ENCODE measurements around the gene OR10H2. TPM values are rescaled to one million over a fixed set of nuclear protein-coding genes. Genes with fewer than 3 reads are reported as not detected.

OR10H2 gene
- total and polyA plus RNA-seq, 2 experiments from 2014 or later = not detected

DNA sequence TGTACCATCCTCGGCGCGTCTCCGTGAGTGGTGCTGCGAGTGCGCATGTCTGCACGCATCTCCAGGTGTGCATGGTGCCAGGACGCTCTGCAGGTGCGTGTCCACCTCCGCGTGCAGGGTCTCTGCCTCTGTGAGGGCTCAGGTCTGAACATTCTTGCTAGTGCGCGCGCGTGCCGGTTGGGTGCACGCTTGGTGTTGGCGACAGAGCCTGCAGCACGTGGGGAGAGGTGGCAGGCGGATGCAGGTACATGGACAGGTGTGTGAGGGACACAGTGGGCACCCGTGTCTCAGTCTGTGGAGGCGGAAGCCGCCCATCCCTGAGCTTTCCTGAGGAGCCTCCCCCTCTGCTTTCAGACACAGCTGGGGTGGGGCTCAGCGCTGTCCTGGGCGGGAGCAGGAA is 4.9 kb upstream of the OR10H2 start:
- Histone ChIP-seq H3K9me2 (ENCODE audit: insufficient read depth) (no peaks in the 10 kb centered on the region), H4K20me1 (ENCODE audit: insufficient read depth) (no peaks in the 10 kb centered on the region), H3K4me3 (no peak overlapping the region), H3K4me1 (ENCODE audit: insufficient read depth) (no peaks in the 10 kb centered on the region), H3K4me2 (ENCODE audit: unreplicated experiment) (no peak overlapping the region), H3F3A (ENCODE audit: insufficient read depth) (no peaks in the 10 kb centered on the region), H2AFZ (no peak overlapping the region), H3K36me3 (ENCODE audit: low read depth) (no peaks in the 10 kb centered on the region), H3K9me3 (ENCODE audit: low read depth) (no peaks in the 10 kb centered on the region), H3K27me3 (replicated peaks; ENCODE audit: insufficient read depth) (no peaks in the 10 kb centered on the region), H3K9ac (no peak overlapping the region), H3K27ac (no peak overlapping the region), H3K79me2 (ENCODE audit: insufficient read depth) (no peaks in the 10 kb centered on the region)
- in situ Hi-C loops (cut with MboI) = no loop called here
- no peak for TF ChIP-seq EZH2phosphoT487 (IDR thresholded peaks at IDR 0.05; ENCODE audit: insufficient read depth, low read depth)
- TF ChIP-seq EZH2 (IDR thresholded peaks at IDR 0.05; ENCODE audit: insufficient read depth, poor library complexity, severe bottlenecking) = no peak
- no peak for DNase-seq
- 27 to 28% methylated on average over 24 to 25 of the region's 25 CpGs for WGBS, 2 experiments (ENCODE audit: low coverage in 1 of 2, low lambda C conversion rate in 2 of 2, missing lambda C conversion rate in 2 of 2)

DNA sequence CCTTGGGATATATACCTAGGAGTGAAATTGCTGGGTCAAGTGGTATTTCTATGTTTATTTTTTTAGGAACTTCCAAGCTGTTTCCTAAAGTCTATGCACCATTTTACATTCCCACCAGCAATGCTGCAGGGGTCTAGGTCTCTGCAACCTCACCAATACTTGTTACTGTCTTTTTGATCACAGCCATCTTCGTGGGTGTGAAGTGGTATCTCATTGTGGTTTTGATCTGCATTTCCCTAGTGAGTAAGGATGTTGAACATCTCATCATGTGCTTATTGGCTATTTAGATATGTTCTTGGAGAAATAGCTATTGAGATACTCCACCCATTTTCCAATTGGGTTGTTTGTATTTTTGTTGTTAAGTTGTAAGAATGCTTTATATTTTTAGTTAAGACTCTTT is 2.7 kb downstream of the OR10H2 start:
- TF ChIP-seq EZH2phosphoT487 (IDR thresholded peaks at IDR 0.05; ENCODE audit: insufficient read depth, low read depth) (no peak), EZH2 (IDR thresholded peaks at IDR 0.05; ENCODE audit: insufficient read depth, poor library complexity, severe bottlenecking) (no peak)
- no peak overlapping the region for H3K4me2 ChIP-seq (ENCODE audit: unreplicated experiment)
- H2AFZ ChIP-seq = no peak overlapping the region
- no peaks in the 10 kb centered on the region for H3K79me2 ChIP-seq (ENCODE audit: insufficient read depth)
- no peaks in the 10 kb centered on the region for H3K36me3 ChIP-seq (ENCODE audit: low read depth)
- H3K27ac ChIP-seq = no peak overlapping the region
- no peaks in the 10 kb centered on the region for H3K4me1 ChIP-seq (ENCODE audit: insufficient read depth)
- no peak for DNase-seq
- H3K27me3 ChIP-seq (replicated peaks; ENCODE audit: insufficient read depth) = no peaks in the 10 kb centered on the region
- H4K20me1 ChIP-seq (ENCODE audit: insufficient read depth) = no peaks in the 10 kb centered on the region
- no peak overlapping the region for H3K9ac ChIP-seq
- H3F3A ChIP-seq (ENCODE audit: insufficient read depth) = no peaks in the 10 kb centered on the region
- H3K9me2 ChIP-seq (ENCODE audit: insufficient read depth) = no peaks in the 10 kb centered on the region
- H3K4me3 ChIP-seq = no peak overlapping the region
- WGBS, 2 experiments (ENCODE audit: low coverage in 1 of 2, low lambda C conversion rate in 2 of 2, missing lambda C conversion rate in 2 of 2) = 3 to 4% methylated on average over 1 of the region's 1 CpG
- in situ Hi-C loops (cut with MboI) = no loop called here
- no peaks in the 10 kb centered on the region for H3K9me3 ChIP-seq (ENCODE audit: low read depth)

DNA sequence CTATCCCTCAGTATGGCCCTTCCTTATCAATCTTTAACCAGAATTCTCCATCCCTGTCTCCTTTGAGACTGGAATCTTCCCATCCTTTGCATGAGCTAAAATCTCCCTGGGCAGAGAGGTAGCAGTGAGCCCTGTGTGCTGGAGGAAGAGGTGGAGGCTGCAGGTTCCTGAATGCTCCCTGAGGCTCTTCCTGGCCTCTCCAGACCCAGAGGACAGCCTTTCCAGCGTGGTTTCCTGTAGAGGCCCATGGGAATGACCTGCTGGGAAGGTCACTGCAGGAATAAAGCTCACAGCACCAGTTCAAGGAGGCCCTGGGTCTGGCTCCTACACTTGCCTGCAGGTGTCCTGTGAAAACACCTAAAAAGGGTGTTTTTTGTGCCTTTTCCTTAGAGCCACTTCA is 4.6 kb downstream of the OR10H2 start:
- Histone ChIP-seq H4K20me1 (ENCODE audit: insufficient read depth) (no peaks in the 10 kb centered on the region), H3K9ac (no peak overlapping the region), H3F3A (ENCODE audit: insufficient read depth) (no peaks in the 10 kb centered on the region), H3K36me3 (ENCODE audit: low read depth) (no peaks in the 10 kb centered on the region), H2AFZ (no peak overlapping the region), H3K4me3 (no peak overlapping the region), H3K79me2 (ENCODE audit: insufficient read depth) (no peaks in the 10 kb centered on the region), H3K27ac (no peak overlapping the region), H3K9me2 (ENCODE audit: insufficient read depth) (no peaks in the 10 kb centered on the region), H3K9me3 (ENCODE audit: low read depth) (no peaks in the 10 kb centered on the region), H3K27me3 (replicated peaks; ENCODE audit: insufficient read depth) (no peaks in the 10 kb centered on the region), H3K4me2 (ENCODE audit: unreplicated experiment) (no peak overlapping the region), H3K4me1 (ENCODE audit: insufficient read depth) (no peaks in the 10 kb centered on the region)
- no peak for DNase-seq
- 0% methylated on average over 1 of the region's 1 CpG for WGBS, 2 experiments (ENCODE audit: low coverage in 1 of 2, low lambda C conversion rate in 2 of 2, missing lambda C conversion rate in 2 of 2)
- in situ Hi-C loops (cut with MboI) = no loop called here
- no peak for TF ChIP-seq EZH2phosphoT487 (IDR thresholded peaks at IDR 0.05; ENCODE audit: insufficient read depth, low read depth)
- TF ChIP-seq EZH2 (IDR thresholded peaks at IDR 0.05; ENCODE audit: insufficient read depth, poor library complexity, severe bottlenecking) = no peak

DNA sequence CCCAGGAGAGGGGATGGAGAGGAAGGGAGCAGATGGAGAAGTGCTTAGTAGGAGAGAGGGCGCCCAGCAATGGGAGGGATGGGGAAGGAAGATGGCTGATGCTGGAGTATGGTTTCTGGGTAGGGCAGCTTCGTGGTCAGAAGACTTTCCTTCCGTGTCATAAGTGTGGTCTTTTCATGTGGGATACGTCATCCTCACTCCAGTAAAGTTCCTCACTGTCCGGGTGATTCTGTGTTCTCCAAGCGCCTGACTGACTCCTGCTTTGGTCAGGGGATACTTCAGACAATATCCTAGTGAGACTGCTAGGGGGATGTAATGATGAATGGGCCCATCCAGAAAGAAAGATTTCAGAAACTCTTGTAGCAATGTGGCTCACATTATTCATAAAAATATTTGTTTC is 6.1 kb downstream of the OR10H2 start:
- H3K9me3 ChIP-seq (ENCODE audit: low read depth) = no peaks in the 10 kb centered on the region
- TF ChIP-seq EZH2phosphoT487 (IDR thresholded peaks at IDR 0.05; ENCODE audit: insufficient read depth, low read depth) (no peak), EZH2 (IDR thresholded peaks at IDR 0.05; ENCODE audit: insufficient read depth, poor library complexity, severe bottlenecking) (no peak)
- H3K4me2 ChIP-seq (ENCODE audit: unreplicated experiment) = no peak overlapping the region
- H3K27ac ChIP-seq = no peak overlapping the region
- no peak overlapping the region for H3K9ac ChIP-seq
- DNase-seq = no peak
- H3K36me3 ChIP-seq (ENCODE audit: low read depth) = no peaks in the 10 kb centered on the region
- H3K79me2 ChIP-seq (ENCODE audit: insufficient read depth) = no peaks in the 10 kb centered on the region
- no peak overlapping the region for H3K4me3 ChIP-seq
- no peaks in the 10 kb centered on the region for H3K27me3 ChIP-seq (replicated peaks; ENCODE audit: insufficient read depth)
- 30 to 36% methylated on average over 6 of the region's 6 CpGs for WGBS, 2 experiments (ENCODE audit: low coverage in 1 of 2, low lambda C conversion rate in 2 of 2, missing lambda C conversion rate in 2 of 2)
- H2AFZ ChIP-seq = no peak overlapping the region
- in situ Hi-C loops (cut with MboI) = no loop called here
- H3K9me2 ChIP-seq (ENCODE audit: insufficient read depth) = no peaks in the 10 kb centered on the region
- no peaks in the 10 kb centered on the region for H3K4me1 ChIP-seq (ENCODE audit: insufficient read depth)
- H4K20me1 ChIP-seq (ENCODE audit: insufficient read depth) = no peaks in the 10 kb centered on the region
- no peaks in the 10 kb centered on the region for H3F3A ChIP-seq (ENCODE audit: insufficient read depth)

DNA sequence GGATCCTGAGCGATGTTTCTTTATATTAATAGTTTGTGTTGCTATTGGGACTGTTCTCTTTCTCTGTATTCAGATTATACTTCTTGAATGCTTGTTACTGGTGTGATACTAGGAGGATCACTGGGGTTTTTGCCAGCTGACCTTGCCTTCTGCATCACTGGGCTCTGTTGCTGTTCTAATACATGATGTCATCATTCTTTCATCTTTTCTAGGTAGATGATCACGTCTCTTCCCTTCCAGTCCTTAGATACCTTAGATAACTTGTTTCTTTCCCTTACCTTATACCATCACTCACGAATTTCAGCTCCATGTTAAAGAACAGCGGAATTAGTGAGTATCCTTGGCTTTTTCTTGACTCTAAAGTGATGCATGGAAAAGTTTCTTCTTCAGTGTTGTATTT is 9.9 kb downstream of the OR10H2 start, which contains the start of gene OR10H3:
TSS of gene OR10H3 (plus strand) at position 264 of the 400 bp plus-strand sequence. CDS start 3,408 bp downstream, outside the sequence.
- Histone ChIP-seq H3K36me3 (ENCODE audit: low read depth) (no peaks in the 10 kb centered on the region), H3K4me1 (ENCODE audit: insufficient read depth) (no peaks in the 10 kb centered on the region), H3K27me3 (replicated peaks; ENCODE audit: insufficient read depth) (no peaks in the 10 kb centered on the region), H3K9ac (no peak within 1 kb of the TSS), H2AFZ (no peak within 1 kb of the TSS), H3K79me2 (ENCODE audit: insufficient read depth) (no peaks in the 10 kb centered on the region), H4K20me1 (ENCODE audit: insufficient read depth) (no peaks in the 10 kb centered on the region), H3K4me3 (no peak within 1 kb of the TSS), H3F3A (ENCODE audit: insufficient read depth) (no peaks in the 10 kb centered on the region), H3K4me2 (ENCODE audit: unreplicated experiment) (no peak within 1 kb of the TSS), H3K9me3 (ENCODE audit: low read depth) (no peaks in the 10 kb centered on the region), H3K9me2 (ENCODE audit: insufficient read depth) (no peaks in the 10 kb centered on the region), H3K27ac (no peak within 1 kb of the TSS)
- in situ Hi-C loops (cut with MboI) = no loop called here
- 16 to 17% methylated on average over 4 of the region's 4 CpGs for WGBS, 2 experiments (ENCODE audit: low coverage in 1 of 2, low lambda C conversion rate in 2 of 2, missing lambda C conversion rate in 2 of 2)
- TF ChIP-seq EZH2phosphoT487 (IDR thresholded peaks at IDR 0.05; ENCODE audit: insufficient read depth, low read depth) (no peak), EZH2 (IDR thresholded peaks at IDR 0.05; ENCODE audit: insufficient read depth, poor library complexity, severe bottlenecking) (no peak)
- no peak for DNase-seq
